K562 (cell line): Measurements from ENCODE around the gene FBXL13. TPM values are rescaled to one million over a fixed set of nuclear protein-coding genes. Genes with fewer than 3 reads are reported as not detected.
"Not testable (repeated sequence)": the region's sequence is repeated elsewhere in the genome, so short reads cannot be mapped to it uniquely, and the experiment has no call there.

Experiments
- ATAC-seq: fragments of 200-7000 bp; cut with Tn5 transposase; 3 replicates; pipeline ENCODE4 v1.9.1; 2020; ENCODE audit warnings: moderate library complexity
- BruUV-seq: library from RNA; stranded (reverse); fragments of 400-500 nt; replicated peaks from 2 replicates; lab custom pipeline; 2021; lab: Mats Ljungman, UMichigan
- CTCF ChIA-PET: fragments of 300-600 bp; formaldehyde crosslinking; extraction: SDS; loops from one replicate; lab custom pipeline; 2021; ENCODE audit warnings: low intra/inter-chr PET ratio; lab: Yijun Ruan, JAX
- POLR2A ChIA-PET: fragments of 300-600, 350-650 bp; sonication (Branson Sonifier 250); formaldehyde crosslinking; extraction: SDS; loops from one replicate; lab custom pipeline; 2021; ENCODE audit warnings: antibody characterized with exemption, inconsistent platforms; lab: Yijun Ruan, JAX
- DNase-seq, 4 experiments: peaks; one replicate each; pipeline versions ENCODE4 v3.0.0 to v3.0.0-alpha.2; 2011 to 2018; ENCODE audit warnings: low spot score in 3 of 4, mixed read lengths in 3 of 4; ENCODE audit errors: extremely low read depth in 1 of 4
- FAIRE-seq: peaks from 2 replicates; lab custom pipeline; 2011; peaks lifted over from hg19 to GRCh38; lab: Jason Lieb, UNC
- H2AFZ ChIP-seq: 2 replicates; pipeline ENCODE4 v1.6.0; 2011; ENCODE audit warnings: low read depth, low read length, control low read depth, inconsistent platforms
- H3K27ac ChIP-seq: fragments of 200-600 bp; 3 replicates; pipeline ENCODE4 v1.8.0; 2011; ENCODE audit warnings: low read depth, mild to moderate bottlenecking, control low read depth, inconsistent platforms, low read length, moderate library complexity, mixed read lengths; ENCODE audit errors: extremely low read depth
- H3K27me3 ChIP-seq, 2 experiments: fragments of 300-600 bp in 1 of 2; 2 replicates in 1 of 2; 3 replicates in 1 of 2; pipeline versions ENCODE4 v1.6.0 to v1.8.0; 2011; ENCODE audit warnings: inconsistent platforms in 2 of 2, low read length in 2 of 2, mild to moderate bottlenecking in 1 of 2, mixed read lengths in 1 of 2, moderate library complexity in 1 of 2; ENCODE audit not compliant: control insufficient read depth in 2 of 2, insufficient read depth in 2 of 2
- H3K36me3 ChIP-seq: fragments of 300-600 bp; 3 replicates; pipeline ENCODE4 v1.8.0; 2011; ENCODE audit warnings: mild to moderate bottlenecking, low read length, inconsistent platforms; ENCODE audit not compliant: control insufficient read depth, insufficient read depth
- H3K4me1 ChIP-seq, 2 experiments: fragments of 200-600 bp in 1 of 2; replicated peaks in 1 of 2; 2 replicates in 1 of 2; 3 replicates in 1 of 2; pipeline versions ENCODE4 v1.5.1 to v1.8.0; 2011; ENCODE audit warnings: inconsistent platforms in 2 of 2, low read length in 2 of 2, mild to moderate bottlenecking in 1 of 2, mixed read lengths in 1 of 2, moderate library complexity in 1 of 2; ENCODE audit not compliant: control insufficient read depth in 2 of 2, insufficient read depth in 2 of 2
- H3K4me2 ChIP-seq: 2 replicates; pipeline ENCODE4 v1.6.1; 2011; ENCODE audit warnings: low read length, control low read depth, inconsistent platforms, mixed read lengths; ENCODE audit not compliant: insufficient read depth
- H3K4me3 ChIP-seq: fragments of 200-600 bp; sonication (generic), shearing (Covaris generic); 2 replicates; pipeline ENCODE4 v1.5.1; 2016; ENCODE audit warnings: control low read depth, inconsistent platforms
- H3K79me2 ChIP-seq: fragments of 200-600 bp; 3 replicates; pipeline ENCODE4 v1.8.0; 2011; ENCODE audit warnings: low read length, inconsistent platforms; ENCODE audit not compliant: control insufficient read depth, insufficient read depth
- H3K9ac ChIP-seq, 2 experiments: 2 replicates each; pipeline versions ENCODE4 v1.6.0 to v1.6.1; 2011; ENCODE audit warnings: low read depth in 2 of 2, low read length in 2 of 2, control low read depth in 1 of 2, inconsistent platforms in 1 of 2, mild to moderate bottlenecking in 1 of 2, mixed read lengths in 1 of 2; ENCODE audit not compliant: insufficient read depth in 1 of 2
- H3K9me1 ChIP-seq: one replicate; pipeline ENCODE4 v1.6.0; 2011; ENCODE audit warnings: inconsistent platforms, mild to moderate bottlenecking, low read length, moderate library complexity; ENCODE audit not compliant: control insufficient read depth, insufficient read depth
- H3K9me3 ChIP-seq: replicated peaks from 2 replicates; pipeline ENCODE4 v1.5.1; 2011; ENCODE audit warnings: low read depth, low read length, inconsistent platforms; ENCODE audit not compliant: control insufficient read depth, insufficient read depth
- H4K20me1 ChIP-seq: replicated peaks from 2 replicates; pipeline ENCODE4 v1.6.1; 2011; ENCODE audit warnings: low read length, inconsistent platforms, mixed read lengths; ENCODE audit not compliant: control insufficient read depth, insufficient read depth
- ASH1L ChIP-seq: fragments of 450-650 bp; IDR thresholded peaks from 2 replicates; pipeline ENCODE4 v1.6.1; 2018; ENCODE audit warnings: borderline replicate concordance, mild to moderate bottlenecking, low read depth; ENCODE audit not compliant: partially characterized antibody
- CTBP1 ChIP-seq: fragments of 450-650 bp; IDR thresholded peaks from 2 replicates; pipeline ENCODE4 v1.6.1; 2016; ENCODE audit warnings: borderline replicate concordance
- DEAF1 ChIP-seq: fragments of 450-650 bp; formaldehyde crosslinking; IDR thresholded peaks from 2 replicates; pipeline ENCODE4 v1.4.0; 2020; ENCODE audit warnings: mild to moderate bottlenecking, moderate library complexity
- DPF2 ChIP-seq: fragments of 450-650 bp; IDR thresholded peaks from 2 replicates; pipeline ENCODE4 v1.6.1; 2016
- HIVEP1 ChIP-seq: fragments of 250-450 bp; sonication (Bioruptor Pico); IDR thresholded peaks from 2 replicates; pipeline ENCODE4 v1.4.0; 2020; ENCODE audit warnings: mild to moderate bottlenecking
- LEF1 ChIP-seq: fragments of 450-650 bp; IDR thresholded peaks from 2 replicates; pipeline ENCODE4 v1.6.1; 2016; ENCODE audit warnings: mild to moderate bottlenecking
- RBFOX2 ChIP-seq: fragments of 200-400 bp; formaldehyde crosslinking; IDR thresholded peaks from 2 replicates; pipeline ENCODE4 v1.6.1; 2017; ENCODE audit warnings: low read depth, mild to moderate bottlenecking, low read length, moderate library complexity
- SPI1 ChIP-seq: IDR thresholded peaks from 2 replicates; pipeline ENCODE4 v1.6.1; 2011; ENCODE audit warnings: low read depth, low read length, control low read depth, borderline replicate concordance
- ZBTB9 ChIP-seq: fragments of 450-650 bp; formaldehyde crosslinking; IDR thresholded peaks from 2 replicates; pipeline ENCODE4 v1.4.0; 2020; ENCODE audit warnings: mild to moderate bottlenecking, moderate library complexity
- ZKSCAN8 ChIP-seq: fragments of 200-800 bp; sonication (Bioruptor generic); IDR thresholded peaks from 2 replicates; pipeline ENCODE4 v1.6.1; 2016; ENCODE audit warnings: missing genetic modification characterization, missing compliant biosample characterization
- ZNF583 ChIP-seq: fragments of 250-450 bp; sonication (Bioruptor Pico); IDR thresholded peaks from 2 replicates; pipeline ENCODE4 v1.4.0; 2020
- WGBS: fragments of 100-300 bp; shearing (Covaris generic); methylation state at CpG from one replicate; pipeline ENCODE4 v1.1.6; 2016; ENCODE audit warnings: low coverage, mixed read lengths; ENCODE audit not compliant: insufficient coverage; ENCODE audit errors: missing lambda C conversion rate; 5-methylcytosine and 5-hydroxymethylcytosine counted together
- in situ Hi-C: fragments of 300-500 bp; cut with MboI; formaldehyde crosslinking; loops from 4 replicates; pipeline ENCODE4 v1.15.0; 2018; ENCODE audit warnings: inconsistent platforms, mixed read lengths
- intact Hi-C: fragments of 100-400 bp; cut with micrococcal nuclease; formaldehyde crosslinking; loops from 2 replicates; pipeline ENCODE4 v1.14.2; 2022
- polyA plus RNA-seq, 8 experiments: library from polyadenylated mRNA; depleted of rRNA in 4 of 8; stranded (reverse) in 5 of 8; unstranded in 3 of 8; fragments of >200 nt; fragmentation: Nextera tagmentation in 2 of 8; fragmentation: Illumina TruSeq in 1 of 8; extraction: Ambion mirVana in 2 of 8; extraction: Trizol in 1 of 8; gene quantifications; 2 replicates each; pipeline versions ENCODE4 v1.2.1 to v1.2.3, GENCODE V29; 2011 to 2014; ENCODE audit warnings: inconsistent platforms in 1 of 8, missing spikeins in 1 of 8
- total RNA-seq, 7 experiments: library from RNA; depleted of rRNA in 6 of 7; stranded (reverse); fragments of >200 nt in 6 of 7; fragmentation: Illumina TruSeq in 2 of 7; extraction: Trizol in 2 of 7; gene quantifications; 2 replicates each; pipeline versions ENCODE4 v1.2.1 to v1.2.3, GENCODE V29; 2011 to 2021; ENCODE audit warnings: low replicate concordance in 1 of 7

FBXL13 gene
- total and polyA plus RNA-seq, 9 of the 15 experiments (the other 6 are each of a cell fraction or from before 2014, with no cell fraction given), result 16.3 to 55.0 (median 25.4) TPM

GRCh38 chr7:103041815-103042214 is 32.8 kb downstream of the FBXL13 start:
- intact Hi-C loops, FAIRE-seq, H3K4me2 ChIP-seq, H3K27ac ChIP-seq, CTCF ChIA-PET, H3K9me3 ChIP-seq, DNase-seq, H3K79me2 ChIP-seq, H3K36me3 ChIP-seq, H3K9me1 ChIP-seq, BruUV-seq, H3K4me3 ChIP-seq, H4K20me1 ChIP-seq, H2AFZ ChIP-seq, H3K9ac ChIP-seq, ATAC-seq, H3K27me3 ChIP-seq, in situ Hi-C loops: not testable (repeated sequence)
- POLR2A ChIA-PET, result interaction anchor here (0.7 kb wide), 1 partner anchor 10 kb away, joined by 3 read pairs; no protein-coding TSS in a partner anchor
- WGBS, result 0% methylated on average over 1 of the region's 1 CpG
- peak; percentile 77 for TF ChIP-seq SPI1
- peaks cover 6 to 15% of the 10 kb centered on the region in 2 experiments; a peak in 4 of 5 replicates for H3K4me1 ChIP-seq

- DNase-seq, result peak in 1 of 4 experiments; percentile 94
- H3K9me1 ChIP-seq, H3K36me3 ChIP-seq, H3K79me2 ChIP-seq, H3K9me3 ChIP-seq, in situ Hi-C loops, H4K20me1 ChIP-seq, H3K27me3 ChIP-seq: not testable (repeated sequence)
- intact Hi-C loops, result loop anchor here (5.0 kb wide), 1 partner anchor 66 kb away; no protein-coding TSS in a partner anchor
- ChIA-PET POLR2A (interaction anchor here (0.6 to 2.7 kb wide), 12 partner anchors 8 to 289 kb away, joined by 3 to 16 read pairs (median 3); partner anchors contain the start of gene FAM185A), CTCF (interaction anchor here (0.6 kb wide), 1 partner anchor 280 kb away, joined by 3 read pairs; no protein-coding TSS in a partner anchor)
- ATAC-seq, result peak; percentile 97
- Histone ChIP-seq H3K4me2 (peak overlapping the region; percentile 86), H3K4me1 (peaks cover 6 to 15% of the 10 kb centered on the region in 2 experiments; a peak in 4 of 5 replicates), H3K9ac (peak overlapping the region; percentile 65 to 72), H3K27ac (peak overlapping the region; percentile 82), H3K4me3 (peak overlapping the region; percentile 29), H2AFZ (peak overlapping the region; percentile 97)
- FAIRE-seq, result peak; percentile 87
- WGBS, result 18% methylated on average over 20 of the region's 20 CpGs
- BruUV-seq, result TSS peak; percentile 94
- peak; percentile 67; the same call in 1 of the 2 replicates for TF ChIP-seq ZBTB9 (CRISPR knock-in tag)
- 0 out of 2 replicates have a peak, but pooled peaks have one; percentile 47 for TF ChIP-seq ZNF583 (CRISPR knock-in tag)
- peak; percentile 94 for TF ChIP-seq LEF1
- TF ChIP-seq DPF2, result peak; percentile 82
- 0 out of 2 replicates have a peak, but pooled peaks have one; percentile 64 for TF ChIP-seq ZKSCAN8 (CRISPR knock-in tag)
- TF ChIP-seq ASH1L, result peak; percentile 44
- peak; percentile 72 for TF ChIP-seq CTBP1
- peak; percentile 73 for TF ChIP-seq RBFOX2
- TF ChIP-seq HIVEP1, result 0 out of 2 replicates have a peak, but pooled peaks have one; percentile 9
- TF ChIP-seq DEAF1, result 0 out of 2 replicates have a peak, but pooled peaks have one; percentile 3
Observed at GRCh38 chr7:103037823-103038739, 36.5 kb downstream of the FBXL13 start.
